GM12864 (cell line): ENCODE measurements around the gene ALPL.

Experiments
- DNase-seq: peaks from one replicate; pipeline ENCODE4 v3.0.0-alpha.2; 2011; ENCODE audit warnings: low read depth
- H3K4me3 ChIP-seq: 2 replicates; pipeline ENCODE4 v1.5.1; 2011; ENCODE audit warnings: mild to moderate bottlenecking, low read depth, low read length, control low read depth
- TF ChIP-seq, protein P1 (sequence below): IDR thresholded peaks from 2 replicates; pipeline ENCODE4 v1.5.1; 2011; ENCODE audit warnings: low read depth, mild to moderate bottlenecking, moderate library complexity, low read length, control low read depth, inconsistent platforms; ENCODE audit errors: missing control alignments

The ALPL gene

GRCh38 chr1:21572221-21572620 lies 63.0 kb downstream of the ALPL start:
- H3K4me3 ChIP-seq = no peak overlapping the region
- TF ChIP-seq, protein P1, sequence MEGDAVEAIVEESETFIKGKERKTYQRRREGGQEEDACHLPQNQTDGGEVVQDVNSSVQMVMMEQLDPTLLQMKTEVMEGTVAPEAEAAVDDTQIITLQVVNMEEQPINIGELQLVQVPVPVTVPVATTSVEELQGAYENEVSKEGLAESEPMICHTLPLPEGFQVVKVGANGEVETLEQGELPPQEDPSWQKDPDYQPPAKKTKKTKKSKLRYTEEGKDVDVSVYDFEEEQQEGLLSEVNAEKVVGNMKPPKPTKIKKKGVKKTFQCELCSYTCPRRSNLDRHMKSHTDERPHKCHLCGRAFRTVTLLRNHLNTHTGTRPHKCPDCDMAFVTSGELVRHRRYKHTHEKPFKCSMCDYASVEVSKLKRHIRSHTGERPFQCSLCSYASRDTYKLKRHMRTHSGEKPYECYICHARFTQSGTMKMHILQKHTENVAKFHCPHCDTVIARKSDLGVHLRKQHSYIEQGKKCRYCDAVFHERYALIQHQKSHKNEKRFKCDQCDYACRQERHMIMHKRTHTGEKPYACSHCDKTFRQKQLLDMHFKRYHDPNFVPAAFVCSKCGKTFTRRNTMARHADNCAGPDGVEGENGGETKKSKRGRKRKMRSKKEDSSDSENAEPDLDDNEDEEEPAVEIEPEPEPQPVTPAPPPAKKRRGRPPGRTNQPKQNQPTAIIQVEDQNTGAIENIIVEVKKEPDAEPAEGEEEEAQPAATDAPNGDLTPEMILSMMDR = no peak
- DNase-seq = no peak

- TF ChIP-seq, protein P1 = no peak
- no peak for DNase-seq
- H3K4me3 ChIP-seq = no peak overlapping the region
These were observed 63.6 kb downstream of the ALPL start for GRCh38 chr1:21572735-21573277.

DNA sequence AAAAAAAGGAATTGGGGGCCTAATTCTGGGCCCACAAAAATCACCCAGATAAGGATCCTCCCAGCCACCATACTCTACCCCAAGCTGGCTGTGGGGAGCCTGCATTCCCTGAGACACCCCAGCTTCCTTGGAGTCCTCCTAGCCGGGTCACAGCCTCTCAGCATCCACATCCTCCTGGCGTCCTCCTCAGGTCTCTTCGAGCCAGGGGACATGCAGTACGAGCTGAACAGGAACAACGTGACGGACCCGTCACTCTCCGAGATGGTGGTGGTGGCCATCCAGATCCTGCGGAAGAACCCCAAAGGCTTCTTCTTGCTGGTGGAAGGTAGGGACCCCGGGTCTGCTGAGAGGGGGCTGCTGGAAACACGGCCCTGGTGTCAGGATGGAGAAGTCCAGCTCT lies 64.3 kb downstream of the ALPL start:
- no peak for DNase-seq
- no peak overlapping the region for H3K4me3 ChIP-seq
- TF ChIP-seq, protein P1 = no peak

GRCh38 chr1:21573971-21574465 lies 64.8 kb downstream of the ALPL start:
- H3K4me3 ChIP-seq = no peak overlapping the region
- DNase-seq = no peak
- TF ChIP-seq, protein P1 = peak; percentile 38

DNA sequence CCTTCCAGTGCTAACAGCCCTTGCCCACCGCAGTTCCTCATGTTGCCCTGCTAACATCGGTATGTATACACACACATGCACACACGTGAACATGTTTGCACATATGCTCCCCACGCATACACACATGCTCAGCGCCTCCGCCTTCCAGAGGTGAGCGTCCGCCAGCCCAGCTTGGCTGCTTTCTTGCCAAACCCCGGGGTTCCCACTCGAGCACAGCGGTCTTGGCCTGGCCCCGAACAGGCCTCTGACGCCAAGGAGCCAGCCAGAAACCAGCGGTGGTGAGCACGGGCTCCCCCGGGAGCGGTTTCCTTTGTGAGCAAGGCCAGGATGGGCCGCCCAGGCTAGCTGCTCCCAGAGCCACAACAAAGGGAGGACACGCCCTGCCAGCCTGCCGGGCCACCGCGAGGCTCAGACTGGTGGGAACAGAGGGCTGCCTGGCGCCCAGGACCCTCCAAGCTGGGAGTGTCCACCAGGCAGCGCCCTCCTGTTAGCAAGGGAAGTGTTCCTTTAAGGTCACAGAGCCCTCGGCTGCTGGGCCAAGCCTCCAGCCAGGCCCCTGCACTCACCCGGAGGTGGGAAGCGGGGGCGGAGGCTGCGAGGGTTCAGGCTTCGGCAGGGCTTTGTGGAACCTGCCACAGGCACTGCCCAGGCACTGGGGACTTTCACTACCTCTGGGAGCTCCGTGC lies 65.4 kb downstream of the ALPL start:
- no peak overlapping the region for H3K4me3 ChIP-seq
- TF ChIP-seq, protein P1 = no peak
- no peak for DNase-seq

DNA sequence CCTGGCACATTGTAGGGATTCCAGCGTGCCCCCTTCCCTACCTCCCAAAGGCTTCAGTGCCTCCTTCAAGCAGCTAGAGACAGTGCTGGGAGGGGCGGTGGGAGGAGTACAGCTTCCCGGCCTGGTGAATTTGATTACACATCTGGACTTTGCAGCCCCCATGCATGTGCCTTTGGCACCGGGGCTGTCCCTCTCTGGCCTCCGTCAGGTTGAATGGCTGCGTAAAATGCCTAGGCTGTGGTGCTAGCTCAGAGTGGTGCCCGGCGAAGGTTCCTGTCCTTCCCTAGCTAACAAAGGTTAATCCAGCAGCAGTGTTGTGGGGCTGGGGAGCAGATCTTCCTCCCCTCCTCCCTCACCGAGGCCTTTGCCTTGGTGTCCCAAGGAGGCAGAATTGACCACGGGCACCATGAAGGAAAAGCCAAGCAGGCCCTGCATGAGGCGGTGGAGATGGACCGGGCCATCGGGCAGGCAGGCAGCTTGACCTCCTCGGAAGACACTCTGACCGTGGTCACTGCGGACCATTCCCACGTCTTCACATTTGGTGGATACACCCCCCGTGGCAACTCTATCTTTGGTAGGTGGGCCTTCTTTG lies 66.2 kb downstream of the ALPL start:
- no peak overlapping the region for H3K4me3 ChIP-seq
- TF ChIP-seq, protein P1 = no peak
- DNase-seq = no peak
